ENCODE measurements around the gene ARHGAP9.

DNA sequence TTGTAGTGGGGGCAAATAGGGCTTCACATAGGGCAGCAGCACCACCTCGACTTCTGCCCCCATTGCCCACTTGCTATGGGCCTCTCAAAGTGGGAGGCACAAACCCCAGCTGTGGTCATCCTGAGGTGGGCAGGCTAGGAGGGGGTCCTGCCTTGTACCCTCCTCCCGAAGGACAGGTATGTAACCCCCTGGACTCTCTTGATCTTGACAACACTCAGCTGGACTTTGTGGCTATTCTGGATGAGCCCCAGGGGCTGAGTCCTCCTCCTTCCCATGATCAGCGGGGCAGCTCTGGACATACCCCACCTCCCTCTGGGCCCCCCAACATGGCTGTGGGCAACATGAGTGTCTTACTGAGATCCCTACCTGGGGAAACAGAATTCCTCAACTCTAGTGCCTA, 8.0 kb downstream of the ARHGAP9 start:
- TF ChIP-seq, protein P1, sequence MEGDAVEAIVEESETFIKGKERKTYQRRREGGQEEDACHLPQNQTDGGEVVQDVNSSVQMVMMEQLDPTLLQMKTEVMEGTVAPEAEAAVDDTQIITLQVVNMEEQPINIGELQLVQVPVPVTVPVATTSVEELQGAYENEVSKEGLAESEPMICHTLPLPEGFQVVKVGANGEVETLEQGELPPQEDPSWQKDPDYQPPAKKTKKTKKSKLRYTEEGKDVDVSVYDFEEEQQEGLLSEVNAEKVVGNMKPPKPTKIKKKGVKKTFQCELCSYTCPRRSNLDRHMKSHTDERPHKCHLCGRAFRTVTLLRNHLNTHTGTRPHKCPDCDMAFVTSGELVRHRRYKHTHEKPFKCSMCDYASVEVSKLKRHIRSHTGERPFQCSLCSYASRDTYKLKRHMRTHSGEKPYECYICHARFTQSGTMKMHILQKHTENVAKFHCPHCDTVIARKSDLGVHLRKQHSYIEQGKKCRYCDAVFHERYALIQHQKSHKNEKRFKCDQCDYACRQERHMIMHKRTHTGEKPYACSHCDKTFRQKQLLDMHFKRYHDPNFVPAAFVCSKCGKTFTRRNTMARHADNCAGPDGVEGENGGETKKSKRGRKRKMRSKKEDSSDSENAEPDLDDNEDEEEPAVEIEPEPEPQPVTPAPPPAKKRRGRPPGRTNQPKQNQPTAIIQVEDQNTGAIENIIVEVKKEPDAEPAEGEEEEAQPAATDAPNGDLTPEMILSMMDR (conservative IDR thresholded peaks at IDR 0.05 in 1 of 2, IDR thresholded peaks at IDR 0.05 in 1 of 2; ENCODE audit: low read depth in 1 of 2, low read length in 2 of 2) = no peak
- TF ChIP-seq EZH2 (IDR thresholded peaks at IDR 0.05; ENCODE audit: low read length, missing control alignments) = no peak
